Measurements from ENCODE around the gene USP17L17. TPM values are rescaled to one million over a fixed set of nuclear protein-coding genes. Genes with fewer than 3 reads are reported as not detected.

Gene USP17L17
- total RNA-seq, 1 experiment from 2014 or later = not detected

Other genes starting within 250 kb of the USP17L17 start
- not detected in 2 replicates for gene FAM90A26, start 73.5 kb upstream of the USP17L17 start, total RNA-seq (2021)
- gene USP17L10, start 33.2 kb upstream of the USP17L17 start, total RNA-seq (2021) = not detected in 2 replicates
- 0.24 TPM in 1 of 2 replicates, not detected in the other for gene USP17L11, start 28.5 kb upstream of the USP17L17 start, total RNA-seq (2021)
- not detected in 2 replicates for gene USP17L12, start 23.7 kb upstream of the USP17L17 start, total RNA-seq (2021)
- not detected in 2 replicates for gene USP17L13, start 19.0 kb upstream of the USP17L17 start, total RNA-seq (2021)
- gene USP17L15, start 9.5 kb upstream of the USP17L17 start, total RNA-seq (2021) = not detected in 2 replicates
- not detected in 2 replicates for gene USP17L18, start 4.8 kb downstream of the USP17L17 start, total RNA-seq (2021)
- gene USP17L19, start 9.5 kb downstream of the USP17L17 start, total RNA-seq (2021) = not detected in 2 replicates
- gene USP17L20, start 14.2 kb downstream of the USP17L17 start, total RNA-seq (2021) = not detected in 2 replicates
- not detected in 2 replicates for gene USP17L21, start 19.0 kb downstream of the USP17L17 start, total RNA-seq (2021)
- gene USP17L22, start 23.7 kb downstream of the USP17L17 start, total RNA-seq (2021) = not detected in 2 replicates
- gene USP17L24, start 81.3 kb downstream of the USP17L17 start, total RNA-seq (2021) = not detected in 2 replicates
- not detected in 2 replicates for gene USP17L25, start 86.0 kb downstream of the USP17L17 start, total RNA-seq (2021)
- gene USP17L26, start 90.8 kb downstream of the USP17L17 start, total RNA-seq (2021) = not detected in 2 replicates
- not detected in 2 replicates for gene USP17L5, start 95.5 kb downstream of the USP17L17 start, total RNA-seq (2021)
- gene USP17L27, start 100.3 kb downstream of the USP17L17 start, total RNA-seq (2021) = not detected in 2 replicates
- gene USP17L28, start 105.0 kb downstream of the USP17L17 start, total RNA-seq (2021) = not detected in 2 replicates
- gene USP17L29, start 109.8 kb downstream of the USP17L17 start, total RNA-seq (2021) = not detected in 2 replicates
- not detected in 2 replicates for gene USP17L30, start 119.2 kb downstream of the USP17L17 start, total RNA-seq (2021)
- not detected in 2 replicates for gene DEFB131A, start 200.5 kb downstream of the USP17L17 start, total RNA-seq (2021)

Data from A673 (cell line).